Kidney (tissue), 14 donors: ENCODE data around the gene BUB1. TPM values are rescaled to one million over a fixed set of nuclear protein-coding genes. Genes with fewer than 3 reads are reported as not detected.

Experiments
- DNase-seq, 5 donors: peaks; one replicate each; pipeline ENCODE4 v3.0.0-alpha.2; 2013 to 2020
- FAIRE-seq: peaks from 2 replicates; lab custom pipeline; 2012; peaks lifted over from hg19 to GRCh38; lab: Jason Lieb, UNC
- H3K27ac ChIP-seq, 2 donors: one replicate each; pipeline ENCODE4 v1.7.0; 2013; ENCODE audit warnings: low read depth in 2 of 2, low read length in 2 of 2, inconsistent platforms in 1 of 2
- H3K27me3 ChIP-seq: one replicate; pipeline ENCODE4 v1.7.1; 2013; ENCODE audit warnings: low read length, inconsistent platforms; ENCODE audit not compliant: control insufficient read depth, insufficient read depth
- H3K36me3 ChIP-seq, 3 donors: one replicate each; pipeline versions ENCODE4 v1.7.0 to v1.7.1; 2013; ENCODE audit warnings: low read length in 3 of 3, control low read depth in 1 of 3, inconsistent platforms in 1 of 3; ENCODE audit not compliant: insufficient read depth in 3 of 3, control insufficient read depth in 2 of 3
- H3K4me1 ChIP-seq, 3 donors: one replicate each; pipeline versions ENCODE4 v1.7.0 to v1.7.1; 2013; ENCODE audit warnings: low read length in 3 of 3, inconsistent platforms in 1 of 3, low read depth in 1 of 3; ENCODE audit not compliant: control insufficient read depth in 2 of 3, insufficient read depth in 2 of 3
- H3K4me3 ChIP-seq, 3 donors: one replicate each; pipeline versions ENCODE4 v1.7.0 to v1.8.1; 2013; ENCODE audit warnings: low read length in 3 of 3, control low read depth in 1 of 3, inconsistent platforms in 1 of 3
- H3K9ac ChIP-seq, 3 donors: one replicate each; pipeline versions ENCODE4 v1.7.0 to v1.7.1; 2013; ENCODE audit warnings: low read length in 3 of 3, control low read depth in 1 of 3, inconsistent platforms in 1 of 3
- H3K9me3 ChIP-seq, 3 donors: one replicate each; pipeline versions ENCODE4 v1.7.0 to v1.7.1; 2013; ENCODE audit warnings: low read length in 3 of 3, control low read depth in 1 of 3, inconsistent platforms in 1 of 3; ENCODE audit not compliant: control insufficient read depth in 2 of 3, insufficient read depth in 1 of 3
- CTCF ChIP-seq: IDR thresholded peaks from 3 replicates; pipeline ENCODE4 v1.5.1; 2012; ENCODE audit warnings: mild to moderate bottlenecking, moderate library complexity, borderline replicate concordance; ENCODE audit not compliant: insufficient read depth; ENCODE audit errors: extremely low read depth
- intact Hi-C: fragments of 100-400 bp; cut with DNase I; formaldehyde crosslinking; loops from one replicate; pipeline ENCODE4 v1.11.1; 2022
- polyA plus RNA-seq: library from polyadenylated mRNA; stranded (reverse); fragments of 350-450 nt; fragmentation: Illumina TruSeq; extraction: RNeasy Lipid Tissue Mini Kit (QIAGEN cat#74804); gene quantifications from one replicate; pipeline ENCODE4 v1.2.3, GENCODE V29; 2014; ENCODE audit warnings: low read depth, low replicate concordance; ENCODE audit not compliant: insufficient read depth
- total RNA-seq: library from RNA; stranded (reverse); fragmentation: NEBNext Ultra II Directional; extraction: Animal tissue kit (Norgen Biotek cat#: 25700); gene quantifications from one replicate; pipeline ENCODE4 v1.2.1, GENCODE V29; 2021
- donor health status: control.
- donor health status: control.
- donor health status: control.
- donor health status: control.
- donor health status: control.
- donor health status: DM: yes; HTN: yes; CAD: no.
- donor health status: Normal renal cell carcinoma (clear cell type).

Gene BUB1
- total and polyA plus RNA-seq, 2 donors from 2014 or later: 0.15 to 1.8 TPM

DNA sequence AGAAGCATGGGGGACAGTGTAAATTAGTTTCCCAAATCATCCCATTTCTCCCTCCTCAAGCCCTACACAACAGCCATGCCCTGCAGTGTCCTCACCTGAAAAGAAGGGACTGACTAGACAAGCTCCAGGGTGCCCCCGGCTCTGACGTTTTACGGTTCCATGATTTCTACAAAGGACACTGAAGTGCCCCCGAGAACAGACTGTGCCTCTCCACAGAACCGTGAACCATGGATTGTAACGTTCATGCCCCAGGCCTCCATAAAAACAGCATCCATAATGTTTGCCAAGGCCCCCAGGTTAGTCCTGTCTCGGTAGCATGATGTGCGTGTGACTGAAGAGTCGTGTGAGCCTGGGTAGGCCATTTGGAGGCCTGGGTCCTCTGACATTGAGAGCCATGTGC lies 47.5 kb upstream of the BUB1 start:
- Histone ChIP-seq H3K27me3 (no peaks in the 10 kb centered on the region), H3K36me3 (no peaks in the 10 kb centered on the region), H3K9ac (no peak overlapping the region), H3K4me1 (no peaks in the 10 kb centered on the region), H3K4me3 (no peak overlapping the region), H3K9me3 (no peaks in the 10 kb centered on the region), H3K27ac (no peak overlapping the region)
- no peak for TF ChIP-seq CTCF
- intact Hi-C loops: no loop called here
- DNase-seq (no peak), FAIRE-seq (no peak)

DNA sequence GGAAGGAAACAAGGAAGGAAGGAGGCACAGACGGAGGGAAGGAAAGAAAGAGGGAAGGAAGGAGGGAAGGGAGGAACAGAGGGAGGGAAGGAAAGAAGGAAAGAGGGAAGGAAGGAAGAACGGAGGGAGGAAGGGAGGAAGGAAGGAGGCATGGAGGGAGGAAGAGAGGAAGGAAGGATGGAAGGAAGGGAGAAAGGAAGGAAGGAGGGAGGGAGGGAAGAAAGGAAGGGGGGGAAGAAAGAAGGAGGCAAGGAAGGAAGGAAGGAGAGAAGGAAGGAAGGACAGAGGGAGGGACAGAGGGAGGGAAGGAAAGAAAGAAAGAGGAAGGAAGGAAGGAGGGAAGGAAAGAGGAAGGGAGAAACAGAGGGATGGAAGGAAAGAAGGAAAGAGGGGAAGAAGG lies 47.0 kb upstream of the BUB1 start:
- Histone ChIP-seq H3K36me3 (no peaks in the 10 kb centered on the region), H3K27ac (no peak overlapping the region), H3K4me3 (no peak overlapping the region), H3K27me3 (no peaks in the 10 kb centered on the region), H3K9me3 (no peaks in the 10 kb centered on the region), H3K9ac (no peak overlapping the region), H3K4me1 (no peaks in the 10 kb centered on the region)
- no peak for FAIRE-seq
- intact Hi-C loops: no loop called here
- no peak for TF ChIP-seq CTCF
- DNase-seq: no peak

GRCh38 chr2:110720547-110720946 lies 42.7 kb upstream of the BUB1 start:
- Histone ChIP-seq H3K4me3 (no peak overlapping the region), H3K27ac (no peak overlapping the region), H3K4me1 (peaks cover 0 to 2% (median 0%) of the 10 kb centered on the region in 3 donors), H3K27me3 (no peaks in the 10 kb centered on the region), H3K9ac (no peak overlapping the region), H3K9me3 (no peaks in the 10 kb centered on the region), H3K36me3 (no peaks in the 10 kb centered on the region)
- DNase-seq: no peak
- intact Hi-C loops: no loop called here
- no peak for FAIRE-seq
- TF ChIP-seq CTCF: no peak

GRCh38 chr2:110718990-110719389 lies 41.1 kb upstream of the BUB1 start:
- no peak overlapping the region for H3K9ac ChIP-seq
- FAIRE-seq (no peak), DNase-seq (no peak)
- intact Hi-C loops: no loop called here
- H3K4me3 ChIP-seq: no peak overlapping the region
- no peaks in the 10 kb centered on the region for H3K27me3 ChIP-seq
- no peak for TF ChIP-seq CTCF
- H3K36me3 ChIP-seq: no peaks in the 10 kb centered on the region
- no peaks in the 10 kb centered on the region for H3K9me3 ChIP-seq
- no peak overlapping the region for H3K27ac ChIP-seq
- H3K4me1 ChIP-seq: peaks cover 0 to 6% (median 0%) of the 10 kb centered on the region in 3 donors
